HepG2 (cell line): ENCODE data around the gene FGD5.

Experiments
- CTCF ChIP-seq: sonication (generic); formaldehyde crosslinking; IDR thresholded peaks from 2 replicates; pipeline ENCODE4 v1.5.0; 2020; ENCODE audit warnings: mild to moderate bottlenecking, missing genetic modification reagents, moderate library complexity
- TCF7 ChIP-seq: sonication (generic); IDR thresholded peaks from 2 replicates; pipeline ENCODE4 v1.6.1; 2016; ENCODE audit warnings: antibody characterized with exemption, low read depth
- ZBTB7A ChIP-seq: sonication (generic); formaldehyde crosslinking; IDR thresholded peaks from 2 replicates; pipeline ENCODE4 v1.8.0; 2022; ENCODE audit warnings: mild to moderate bottlenecking, missing genetic modification reagents
- ZNF367 ChIP-seq: sonication (generic); formaldehyde crosslinking; IDR thresholded peaks from 2 replicates; pipeline ENCODE4 v1.4.0; 2020; ENCODE audit warnings: missing genetic modification reagents, borderline replicate concordance
- TF ChIP-seq, protein P1 (sequence below): sonication (generic); formaldehyde crosslinking; IDR thresholded peaks from 2 replicates; pipeline ENCODE4 v1.4.0; 2020; ENCODE audit warnings: missing genetic modification reagents, mild to moderate bottlenecking, borderline replicate concordance

DNA sequence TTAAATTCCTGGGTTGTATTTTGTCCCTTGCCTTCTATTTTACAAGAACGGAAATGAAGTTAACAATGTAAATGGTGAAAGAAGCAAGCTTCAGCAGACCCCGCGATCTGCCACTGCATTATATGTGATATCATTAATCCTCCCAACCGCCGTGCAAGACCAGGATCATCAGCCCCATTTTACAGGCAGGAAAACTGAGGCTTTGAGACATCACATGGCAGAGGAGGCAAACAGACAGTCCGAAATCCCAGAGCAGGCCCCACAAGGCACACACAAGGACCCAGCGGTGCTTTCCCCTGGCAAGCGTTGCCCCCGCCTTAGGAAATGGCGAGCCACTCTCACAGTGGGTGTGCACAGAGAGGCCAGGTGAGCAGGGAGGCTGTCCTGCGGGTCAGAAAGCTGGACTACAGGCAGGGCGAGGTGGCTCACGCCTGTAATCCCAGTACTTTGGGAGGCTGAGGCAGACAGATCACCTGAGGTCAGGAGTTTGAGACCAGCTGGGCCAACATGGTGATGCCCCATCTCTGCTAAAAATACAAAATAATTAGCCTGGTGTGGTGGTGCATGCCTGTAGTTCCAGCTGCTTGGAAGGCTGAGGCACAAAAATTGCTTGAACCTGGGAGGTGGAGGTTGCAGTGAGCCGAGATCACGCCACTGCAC is 16.2 kb downstream of the FGD5 start:
- TF ChIP-seq ZBTB7A (CRISPR knock-in tag) (no peak), ZNF367 (CRISPR knock-in tag) (no peak), TCF7 (no peak), CTCF (CRISPR knock-in tag) (no peak)
- TF ChIP-seq, protein P1, sequence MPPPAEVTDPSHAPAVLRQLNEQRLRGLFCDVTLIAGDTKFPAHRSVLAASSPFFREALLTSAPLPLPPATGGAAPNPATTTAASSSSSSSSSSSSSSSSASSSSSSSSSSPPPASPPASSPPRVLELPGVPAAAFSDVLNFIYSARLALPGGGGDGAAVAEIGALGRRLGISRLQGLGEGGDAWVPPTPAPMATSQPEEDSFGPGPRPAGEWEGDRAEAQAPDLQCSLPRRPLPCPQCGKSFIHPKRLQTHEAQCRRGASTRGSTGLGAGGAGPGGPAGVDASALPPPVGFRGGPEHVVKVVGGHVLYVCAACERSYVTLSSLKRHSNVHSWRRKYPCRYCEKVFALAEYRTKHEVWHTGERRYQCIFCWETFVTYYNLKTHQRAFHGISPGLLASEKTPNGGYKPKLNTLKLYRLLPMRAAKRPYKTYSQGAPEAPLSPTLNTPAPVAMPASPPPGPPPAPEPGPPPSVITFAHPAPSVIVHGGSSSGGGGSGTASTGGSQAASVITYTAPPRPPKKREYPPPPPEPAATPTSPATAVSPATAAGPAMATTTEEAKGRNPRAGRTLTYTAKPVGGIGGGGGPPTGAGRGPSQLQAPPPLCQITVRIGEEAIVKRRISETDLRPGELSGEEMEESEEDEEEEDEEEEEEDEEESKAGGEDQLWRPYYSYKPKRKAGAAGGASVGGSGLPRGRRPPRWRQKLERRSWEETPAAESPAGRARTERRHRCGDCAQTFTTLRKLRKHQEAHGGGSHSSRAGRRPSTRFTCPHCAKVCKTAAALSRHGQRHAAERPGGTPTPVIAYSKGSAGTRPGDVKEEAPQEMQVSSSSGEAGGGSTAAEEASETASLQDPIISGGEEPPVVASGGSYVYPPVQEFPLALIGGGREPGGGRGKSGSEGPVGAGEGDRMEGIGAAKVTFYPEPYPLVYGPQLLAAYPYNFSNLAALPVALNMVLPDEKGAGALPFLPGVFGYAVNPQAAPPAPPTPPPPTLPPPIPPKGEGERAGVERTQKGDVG (CRISPR knock-in tag) = no peak
